ENCODE measurements around the gene PDIA6. TPM values are rescaled to one million over a fixed set of nuclear protein-coding genes. Genes with fewer than 3 reads are reported as not detected.

The PDIA6 gene
- total RNA-seq, 1 experiment from 2014 or later = 271 TPM

- ATAC-seq = no peak
- no peaks in the 10 kb centered on the region for H3K36me3 ChIP-seq (ENCODE audit: control insufficient read depth, insufficient read depth, low read length)
- no peaks in the 10 kb centered on the region for H3K4me1 ChIP-seq (ENCODE audit: control insufficient read depth, insufficient read depth, low read length)
- H3K27ac ChIP-seq (ENCODE audit: low read length) = no peak overlapping the region
- no TSS peak for BruUV-seq (replicated peaks)
- POLR2A ChIA-PET = no interaction called here
- H3K9me3 ChIP-seq (ENCODE audit: control insufficient read depth, insufficient read depth, low read depth, low read length) = no peaks in the 10 kb centered on the region
- CTCF ChIA-PET = no interaction called here
- intact Hi-C loops (cut with micrococcal nuclease; ENCODE audit: unreplicated experiment) (no loop called here), in situ Hi-C loops (cut with HindIII; ENCODE audit: low pct_unique_long_range_greater_than_20kb, low sequenced_read_pairs) (no loop called here)
- no peak overlapping the region for H3K4me3 ChIP-seq (ENCODE audit: low read depth in 2 of 2, low read length in 2 of 2)
- DNase-seq (ENCODE audit: low read depth, low spot score) = no peak
- no peaks in the 10 kb centered on the region for H3K27me3 ChIP-seq (ENCODE audit: control insufficient read depth, insufficient read depth, low read length)
- TF ChIP-seq POLR2AphosphoS5 (IDR thresholded peaks at IDR 0.05; ENCODE audit: low read depth, low read length) (no peak), CTCF (IDR thresholded peaks at IDR 0.05) (no peak), TCF7L2 (IDR thresholded peaks at IDR 0.05; ENCODE audit: low read depth, low read length) (no peak), SIN3A (IDR thresholded peaks at IDR 0.05; ENCODE audit: borderline replicate concordance, insufficient read depth, low read depth, low read length) (no peak), REST (IDR thresholded peaks at IDR 0.05; ENCODE audit: insufficient read depth in 1 of 2, low read depth in 2 of 2, low read length in 1 of 2) (no peak)
Observed at GRCh38 chr2:10761591-10761990, 51.0 kb downstream of the PDIA6 start.

GRCh38 chr2:10760794-10761504, 51.6 kb downstream of the PDIA6 start:
- ATAC-seq (no peak), DNase-seq (ENCODE audit: low read depth, low spot score) (no peak)
- Histone ChIP-seq H3K27me3 (ENCODE audit: control insufficient read depth, insufficient read depth, low read length) (no peaks in the 10 kb centered on the region), H3K4me3 (ENCODE audit: low read depth in 2 of 2, low read length in 2 of 2) (no peak overlapping the region), H3K36me3 (ENCODE audit: control insufficient read depth, insufficient read depth, low read length) (no peaks in the 10 kb centered on the region), H3K4me1 (ENCODE audit: control insufficient read depth, insufficient read depth, low read length) (no peaks in the 10 kb centered on the region), H3K9me3 (ENCODE audit: control insufficient read depth, insufficient read depth, low read depth, low read length) (no peaks in the 10 kb centered on the region), H3K27ac (ENCODE audit: low read length) (no peak overlapping the region)
- POLR2A ChIA-PET = no interaction called here
- BruUV-seq (replicated peaks) = no TSS peak
- intact Hi-C loops (cut with micrococcal nuclease; ENCODE audit: unreplicated experiment) (no loop called here), in situ Hi-C loops (cut with HindIII; ENCODE audit: low pct_unique_long_range_greater_than_20kb, low sequenced_read_pairs) (no loop called here)
- CTCF ChIA-PET = no interaction called here
- TF ChIP-seq REST (IDR thresholded peaks at IDR 0.05; ENCODE audit: insufficient read depth in 1 of 2, low read depth in 2 of 2, low read length in 1 of 2) (no peak), CTCF (IDR thresholded peaks at IDR 0.05) (no peak), POLR2AphosphoS5 (IDR thresholded peaks at IDR 0.05; ENCODE audit: low read depth, low read length) (no peak), SIN3A (IDR thresholded peaks at IDR 0.05; ENCODE audit: borderline replicate concordance, insufficient read depth, low read depth, low read length) (no peak), TCF7L2 (IDR thresholded peaks at IDR 0.05; ENCODE audit: low read depth, low read length) (no peak)
